Fibroblast of lung (primary cell): ENCODE results near the gene NDFIP2. TPM values are rescaled to one million over a fixed set of nuclear protein-coding genes. Genes with fewer than 3 reads are reported as not detected.

Source experiments
- DNase-seq, 2 donors: peaks; one replicate each; pipeline versions ENCODE4 v3.0.0 to v3.0.0-alpha.2; 2010; ENCODE audit warnings: low read depth in 2 of 2
- H2AFZ ChIP-seq: 2 replicates; pipeline ENCODE4 v1.5.1; 2012; ENCODE audit warnings: low read length, control low read depth, inconsistent platforms
- H3K27ac ChIP-seq: 2 replicates; pipeline ENCODE4 v1.5.1; 2011; ENCODE audit warnings: low read length, control low read depth; ENCODE audit not compliant: insufficient read depth
- H3K27me3 ChIP-seq: 2 replicates; pipeline ENCODE4 v1.5.1; 2011; ENCODE audit warnings: mild to moderate bottlenecking, low read length; ENCODE audit not compliant: control insufficient read depth, insufficient read depth
- H3K36me3 ChIP-seq: 2 replicates; pipeline ENCODE4 v1.5.1; 2011; ENCODE audit warnings: low read length; ENCODE audit not compliant: control insufficient read depth, insufficient read depth
- H3K4me1 ChIP-seq: 2 replicates; pipeline ENCODE4 v1.5.1; 2011; ENCODE audit warnings: low read length; ENCODE audit not compliant: control insufficient read depth, insufficient read depth; ENCODE audit errors: extremely low read depth
- H3K4me2 ChIP-seq: 2 replicates; pipeline ENCODE4 v1.5.1; 2011; ENCODE audit warnings: low read length, control low read depth; ENCODE audit not compliant: insufficient read depth; ENCODE audit errors: extremely low read depth
- H3K4me3 ChIP-seq, 4 experiments: fragments of 200-600 bp in 1 of 4; sonication (generic) in 1 of 4; replicated peaks in 1 of 4; 2 replicates each; pipeline ENCODE4 v1.5.1; 2011 to 2016; ENCODE audit warnings: low read length in 4 of 4, low read depth in 3 of 4, mild to moderate bottlenecking in 3 of 4, control low read depth in 2 of 4, inconsistent platforms in 1 of 4, mixed read lengths in 1 of 4; ENCODE audit not compliant: insufficient read depth in 1 of 4; ENCODE audit errors: control extremely low read depth in 1 of 4
- H3K79me2 ChIP-seq: 2 replicates; pipeline ENCODE4 v1.5.1; 2012; ENCODE audit warnings: mild to moderate bottlenecking, low read length, inconsistent platforms; ENCODE audit not compliant: control insufficient read depth, insufficient read depth
- H3K9ac ChIP-seq: 2 replicates; pipeline ENCODE4 v1.5.1; 2011; ENCODE audit warnings: mild to moderate bottlenecking, low read length, control low read depth; ENCODE audit not compliant: insufficient read depth
- H3K9me3 ChIP-seq: 2 replicates; pipeline ENCODE4 v1.5.1; 2012; ENCODE audit warnings: low read depth, low read length; ENCODE audit not compliant: control insufficient read depth, insufficient read depth
- H4K20me1 ChIP-seq: 2 replicates; pipeline ENCODE4 v1.5.1; 2011; ENCODE audit warnings: low read length; ENCODE audit not compliant: control insufficient read depth, insufficient read depth; ENCODE audit errors: extremely low read depth
- CTCF ChIP-seq, 2 donors: IDR thresholded peaks in 1 of 2; conservative IDR thresholded peaks in 1 of 2; 1 replicate in 1 of 2; 2 replicates in 1 of 2; pipeline ENCODE4 v1.5.1; 2011 to 2012; ENCODE audit warnings: low read length in 2 of 2, control low read depth in 1 of 2, inconsistent platforms in 1 of 2, low read depth in 1 of 2, mild to moderate bottlenecking in 1 of 2
- EZH2 ChIP-seq: IDR thresholded peaks from 2 replicates; pipeline ENCODE4 v1.5.1; 2012; ENCODE audit warnings: low read length, control low read depth, mild to moderate bottlenecking; ENCODE audit errors: missing control alignments
- polyA plus RNA-seq, 2 donors: library from polyadenylated mRNA; depleted of rRNA in 1 of 2; stranded (reverse) in 1 of 2; unstranded in 1 of 2; fragments of >200 nt; gene quantifications; 2 replicates each; pipeline ENCODE4 v1.2.1, GENCODE V29; 2011 to 2012; ENCODE audit warnings: missing spikeins in 1 of 2
- total RNA-seq: library from RNA; depleted of rRNA; stranded (reverse); fragments of >200 nt; gene quantifications from 2 replicates; pipeline ENCODE4 v1.2.1, GENCODE V29; 2014

The NDFIP2 gene
- total and polyA plus RNA-seq, 2 donors (not counting 1 experiment from before 2014, with no cell fraction given) = 39.1 to 46.4 TPM

GRCh38 chr13:79497852-79498251, 16.9 kb downstream of the NDFIP2 start:
- Histone ChIP-seq H3K4me2 (no peak overlapping the region), H3K9ac (no peak overlapping the region), H3K36me3 (no peaks in the 10 kb centered on the region), H2AFZ (no peak overlapping the region), H3K4me3 (no peak overlapping the region), H3K4me1 (no peaks in the 10 kb centered on the region), H3K27ac (no peak overlapping the region), H4K20me1 (no peaks in the 10 kb centered on the region), H3K9me3 (no peaks in the 10 kb centered on the region), H3K79me2 (peaks cover 23% of the 10 kb centered on the region), H3K27me3 (no peaks in the 10 kb centered on the region)
- no peak for DNase-seq
- TF ChIP-seq EZH2 = no peak
- no peak for TF ChIP-seq CTCF (conservative IDR thresholded peaks at IDR 0.05 in 1 of 2, IDR thresholded peaks at IDR 0.05 in 1 of 2; ENCODE audit: low read depth in 1 of 2, low read length in 2 of 2)

GRCh38 chr13:79500829-79501228, 19.9 kb downstream of the NDFIP2 start:
- Histone ChIP-seq H3K36me3 (no peaks in the 10 kb centered on the region), H3K4me2 (no peak overlapping the region), H3K79me2 (peaks cover 13% of the 10 kb centered on the region), H3K4me3 (no peak overlapping the region), H3K9me3 (no peaks in the 10 kb centered on the region), H3K27ac (no peak overlapping the region), H3K27me3 (no peaks in the 10 kb centered on the region), H3K9ac (no peak overlapping the region), H2AFZ (no peak overlapping the region), H3K4me1 (no peaks in the 10 kb centered on the region), H4K20me1 (no peaks in the 10 kb centered on the region)
- TF ChIP-seq EZH2 (no peak), CTCF (conservative IDR thresholded peaks at IDR 0.05 in 1 of 2, IDR thresholded peaks at IDR 0.05 in 1 of 2; ENCODE audit: low read depth in 1 of 2, low read length in 2 of 2) (no peak)
- DNase-seq = no peak

- H3K4me2 ChIP-seq = no peak overlapping the region
- H3K36me3 ChIP-seq = no peaks in the 10 kb centered on the region
- no peaks in the 10 kb centered on the region for H3K27me3 ChIP-seq
- H2AFZ ChIP-seq = no peak overlapping the region
- peak in 1 of 2 donors; percentile 75 for DNase-seq
- no peaks in the 10 kb centered on the region for H3K9me3 ChIP-seq
- no peaks in the 10 kb centered on the region for H3K4me1 ChIP-seq
- no peaks in the 10 kb centered on the region for H4K20me1 ChIP-seq
- TF ChIP-seq EZH2 = no peak
- TF ChIP-seq CTCF (conservative IDR thresholded peaks at IDR 0.05 in 1 of 2, IDR thresholded peaks at IDR 0.05 in 1 of 2; ENCODE audit: low read depth in 1 of 2, low read length in 2 of 2) = no peak
- H3K27ac ChIP-seq = no peak overlapping the region
- peaks cover 13% of the 10 kb centered on the region for H3K79me2 ChIP-seq
- no peak overlapping the region for H3K4me3 ChIP-seq
- H3K9ac ChIP-seq = no peak overlapping the region
Observed at GRCh38 chr13:79501538-79502232, 20.7 kb downstream of the NDFIP2 start.
